Activated CD4-positive, alpha-beta T cell treated with anti-CD3 and anti-CD28 coated beads, Interleukin-10, Interleukin-2, amounts not matched to agents 100 ng/mL and 50 ng/mL, durations not matched to agents 16 hours and 8 hours (primary cell): ENCODE measurements around the gene SFXN2.
"Not testable (repeated sequence)": the region's sequence is repeated elsewhere in the genome, so short reads cannot be mapped to it uniquely, and the experiment has no call there.

ENCODE experiments used
- DNase-seq: peaks from one replicate; pipeline ENCODE4 v3.0.0-alpha.2; 2020

SFXN2 gene, protein sequence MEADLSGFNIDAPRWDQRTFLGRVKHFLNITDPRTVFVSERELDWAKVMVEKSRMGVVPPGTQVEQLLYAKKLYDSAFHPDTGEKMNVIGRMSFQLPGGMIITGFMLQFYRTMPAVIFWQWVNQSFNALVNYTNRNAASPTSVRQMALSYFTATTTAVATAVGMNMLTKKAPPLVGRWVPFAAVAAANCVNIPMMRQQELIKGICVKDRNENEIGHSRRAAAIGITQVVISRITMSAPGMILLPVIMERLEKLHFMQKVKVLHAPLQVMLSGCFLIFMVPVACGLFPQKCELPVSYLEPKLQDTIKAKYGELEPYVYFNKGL

DNA sequence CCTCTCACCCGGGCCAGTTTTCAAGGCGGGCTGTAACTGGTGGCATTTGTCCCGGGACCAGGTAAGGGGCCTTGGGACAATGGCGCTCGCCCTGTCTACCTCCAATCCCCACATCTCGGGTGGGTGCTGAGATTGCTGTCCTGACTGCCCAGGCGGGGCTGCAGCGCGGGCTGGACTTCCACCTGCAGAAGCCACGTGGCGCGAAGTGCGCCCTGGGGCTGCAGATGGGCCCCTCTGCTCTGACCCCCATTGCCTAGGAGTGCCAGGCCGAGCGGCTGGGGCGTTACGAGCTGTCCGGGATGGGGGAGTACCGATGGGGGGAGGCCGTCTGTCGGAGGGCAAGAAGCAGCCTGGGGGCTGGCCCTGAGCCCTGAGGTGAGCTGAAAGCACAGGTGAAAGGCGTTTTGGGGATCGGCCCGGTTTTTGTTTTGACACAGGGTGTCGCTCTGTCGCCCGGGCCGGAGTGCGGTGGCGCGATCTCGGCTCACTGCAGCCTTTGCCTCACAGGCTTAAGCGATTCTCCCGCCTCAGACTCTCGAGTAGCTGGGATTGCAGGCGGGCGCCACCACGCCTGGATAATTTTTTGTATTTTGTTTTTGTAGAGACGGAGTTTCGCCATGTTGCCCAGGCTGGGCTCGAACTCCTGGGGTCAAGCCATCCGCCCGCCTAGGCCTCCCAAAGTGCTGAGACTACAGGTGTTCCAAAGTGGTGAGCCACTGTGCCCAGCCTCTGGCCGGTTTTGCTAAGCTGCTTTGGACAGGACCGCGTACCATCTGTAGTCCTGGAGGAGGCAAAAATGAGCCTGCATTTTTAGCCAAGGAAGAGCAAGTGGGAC is at the start of gene SFXN2:
TSS of gene SFXN2 (plus strand) at position 16 of the 835 bp plus-strand sequence. CDS start 12,001 bp downstream, outside the sequence.
- peak; percentile 71 for DNase-seq

DNA sequence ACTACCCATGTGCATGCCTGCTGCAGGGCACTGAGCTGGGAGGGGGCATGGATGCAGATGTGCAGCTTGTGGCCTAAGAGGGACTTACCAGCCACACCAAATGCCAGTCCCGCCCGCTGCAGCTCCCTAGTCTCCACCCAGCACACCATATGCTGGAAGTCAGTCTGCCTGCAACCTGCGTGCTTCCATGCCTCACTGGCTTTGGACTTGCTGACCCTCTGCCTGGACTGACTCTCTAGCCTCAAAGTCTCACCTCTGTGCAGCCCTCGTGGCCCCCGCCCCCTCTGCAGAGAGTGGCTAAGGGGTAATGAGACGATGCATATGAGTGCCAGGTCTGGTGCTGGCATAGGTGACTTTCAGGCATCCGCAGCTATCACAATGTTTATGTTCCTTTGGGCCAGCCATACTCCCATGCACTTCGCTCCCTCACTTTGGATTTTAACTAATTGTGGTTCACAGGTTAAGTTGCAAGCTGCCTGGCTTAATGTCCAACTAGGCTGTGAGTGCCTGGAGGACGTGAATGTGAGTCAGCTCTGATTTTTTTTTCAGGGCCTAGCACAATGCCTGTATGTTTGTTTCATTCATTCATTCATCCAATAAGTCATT is 48.4 kb upstream of the SFXN2 start:
- no peak for DNase-seq

DNA sequence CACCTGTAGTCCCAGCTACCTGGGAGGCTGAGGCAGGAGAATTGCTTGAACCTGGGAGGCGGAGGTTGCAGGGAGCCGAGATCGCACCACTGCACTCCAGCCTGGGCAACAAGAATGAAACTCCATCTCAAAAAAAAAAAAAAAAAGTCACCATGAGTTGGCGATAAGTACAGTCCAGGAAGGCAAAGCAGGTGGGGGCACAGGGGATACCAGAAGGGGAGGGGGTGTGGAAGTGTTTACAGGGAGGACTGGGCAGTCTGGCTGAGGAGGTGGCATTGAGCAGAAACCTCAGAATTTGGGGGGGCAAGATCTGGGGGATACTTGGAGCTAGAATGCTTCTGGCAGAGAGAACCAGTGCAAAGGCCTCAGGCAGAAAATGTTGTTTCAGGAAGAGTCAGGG is 47.0 kb upstream of the SFXN2 start:
- DNase-seq: not testable (repeated sequence)

DNA sequence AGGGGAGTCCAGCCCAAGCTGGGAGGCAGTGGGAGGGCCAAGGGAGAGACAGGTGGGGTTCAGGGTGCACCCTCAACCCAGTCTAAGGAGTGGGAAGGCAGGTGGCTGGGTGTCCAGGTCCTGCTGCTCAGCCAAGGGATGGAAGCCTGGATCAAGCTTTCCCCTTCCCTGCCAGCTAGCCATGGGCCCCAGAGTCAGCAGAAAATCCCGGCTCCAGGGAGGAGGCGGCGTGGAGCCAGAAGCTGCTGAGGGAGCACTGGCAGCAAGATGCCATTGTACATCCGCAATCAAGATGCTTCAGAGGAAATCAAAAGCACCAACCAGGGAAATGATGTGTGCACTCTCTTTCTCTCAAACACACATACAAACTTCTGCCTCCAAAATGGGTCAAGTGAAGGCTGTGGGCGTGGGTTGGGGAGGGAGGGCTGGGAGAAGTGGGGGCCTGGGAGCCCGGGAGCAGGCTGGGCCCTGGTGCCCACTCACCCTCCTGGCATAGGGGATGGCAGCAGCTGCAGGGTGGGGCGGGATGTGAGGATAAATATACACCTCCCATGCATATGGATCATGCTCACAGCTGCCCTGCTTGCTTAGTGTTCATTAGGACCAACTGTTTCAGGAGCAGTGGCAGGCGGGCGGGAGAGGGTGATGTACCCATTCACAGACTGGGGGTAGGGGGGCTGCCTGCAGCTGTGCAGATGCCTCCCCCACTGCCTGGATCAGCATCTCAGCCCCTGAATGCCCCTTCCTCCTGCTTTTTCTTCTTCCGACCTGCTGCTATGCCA is 45.9 kb upstream of the SFXN2 start:
- DNase-seq: no peak

DNA sequence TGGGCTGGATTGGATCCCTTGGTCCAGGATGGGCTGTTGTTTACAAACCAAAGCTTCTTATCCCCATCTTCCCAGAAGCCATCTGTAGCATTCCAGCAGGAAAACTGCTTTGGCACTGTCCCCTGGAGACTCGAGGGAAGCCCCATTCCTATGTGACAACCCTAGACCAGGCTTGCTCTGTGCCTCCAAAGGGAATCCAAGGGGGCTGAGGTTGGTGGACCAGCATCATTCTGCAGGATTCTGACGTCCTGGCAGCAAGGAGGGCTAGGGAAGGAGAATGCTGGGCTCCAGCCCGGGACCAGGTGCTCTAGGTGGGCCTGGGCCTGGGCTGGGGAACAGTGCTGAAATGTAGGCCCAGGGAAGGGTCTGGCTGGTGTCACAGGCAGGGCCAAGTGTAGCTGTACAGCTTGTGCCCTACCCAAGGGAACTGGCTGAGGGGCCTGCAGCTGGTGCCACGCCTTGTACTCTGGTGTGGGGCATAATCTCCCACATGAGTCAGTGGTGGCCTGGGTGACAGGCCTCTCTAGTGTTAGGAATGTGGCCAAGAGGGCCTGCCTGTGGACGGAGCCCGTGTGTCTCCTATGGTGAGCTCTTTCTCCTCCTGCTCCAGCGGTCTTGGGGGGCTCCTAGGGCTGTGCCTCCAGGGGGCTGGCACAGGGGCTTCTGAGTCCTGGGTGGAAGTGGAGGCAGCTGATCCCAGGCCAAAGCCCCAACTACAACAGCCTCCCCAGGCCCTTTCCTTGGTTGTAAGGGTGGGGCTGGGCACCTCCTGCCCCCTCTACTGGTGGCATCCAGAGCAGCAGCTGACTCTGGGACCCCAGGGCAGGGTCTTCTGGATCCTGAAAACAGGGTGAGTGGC is 45.0 kb upstream of the SFXN2 start:
- no peak for DNase-seq

DNA sequence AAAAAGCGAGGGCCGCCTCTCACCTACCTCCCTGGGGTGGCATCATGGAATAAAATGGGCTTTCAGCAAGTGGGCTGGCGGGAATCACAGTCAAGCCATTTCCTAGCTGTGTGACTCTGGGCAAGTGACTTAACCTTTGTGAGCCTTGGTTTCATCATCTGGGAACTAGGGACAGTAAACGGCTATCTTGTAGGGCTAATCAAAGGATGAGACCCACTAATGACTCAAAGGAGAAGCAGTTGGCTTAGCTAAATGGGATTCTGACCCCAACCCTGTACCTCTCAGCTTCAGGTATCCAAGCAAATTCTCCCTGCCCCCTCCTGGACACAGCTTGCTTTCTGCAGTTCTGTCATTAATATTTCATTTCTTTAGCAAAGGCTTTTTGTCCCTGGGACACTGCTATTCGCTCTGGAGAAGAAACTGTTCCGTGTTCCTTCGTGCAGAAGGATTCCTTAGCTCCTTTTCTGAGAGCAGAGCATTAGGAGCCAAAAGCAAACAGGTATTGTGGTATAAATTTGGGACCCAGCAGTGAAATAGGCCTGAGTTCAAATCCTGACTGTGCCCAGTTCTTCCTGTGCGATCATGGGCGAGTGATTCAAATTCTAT is 44.3 kb upstream of the SFXN2 start:
- no peak for DNase-seq

DNA sequence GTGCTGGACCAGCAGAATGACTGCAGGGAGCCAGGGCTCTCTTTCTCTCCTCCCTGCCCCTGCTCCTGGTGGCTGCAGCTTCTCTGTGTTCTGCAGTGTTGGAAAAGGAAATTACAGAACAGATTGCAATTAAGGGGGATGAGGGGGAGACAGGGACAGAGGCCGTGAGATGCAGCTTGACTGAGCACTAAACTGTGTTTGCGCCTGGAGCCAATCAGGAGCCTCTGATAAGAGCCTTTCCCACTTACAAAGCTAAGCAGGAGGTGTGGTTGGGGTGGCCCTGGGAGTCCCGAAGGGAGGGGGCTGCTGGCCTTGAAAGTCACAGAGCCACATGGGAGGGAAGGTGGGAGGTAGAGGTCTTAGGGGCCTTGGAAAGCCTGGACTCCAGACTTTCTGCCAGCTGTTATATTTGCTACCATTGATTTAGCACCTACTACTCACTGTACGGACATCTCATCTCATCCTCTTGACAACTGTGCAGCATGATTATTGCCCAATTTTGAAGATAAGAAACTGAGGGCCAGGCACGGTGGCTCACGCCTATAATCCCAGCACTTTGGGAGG is 43.5 kb upstream of the SFXN2 start:
- no peak for DNase-seq

DNA sequence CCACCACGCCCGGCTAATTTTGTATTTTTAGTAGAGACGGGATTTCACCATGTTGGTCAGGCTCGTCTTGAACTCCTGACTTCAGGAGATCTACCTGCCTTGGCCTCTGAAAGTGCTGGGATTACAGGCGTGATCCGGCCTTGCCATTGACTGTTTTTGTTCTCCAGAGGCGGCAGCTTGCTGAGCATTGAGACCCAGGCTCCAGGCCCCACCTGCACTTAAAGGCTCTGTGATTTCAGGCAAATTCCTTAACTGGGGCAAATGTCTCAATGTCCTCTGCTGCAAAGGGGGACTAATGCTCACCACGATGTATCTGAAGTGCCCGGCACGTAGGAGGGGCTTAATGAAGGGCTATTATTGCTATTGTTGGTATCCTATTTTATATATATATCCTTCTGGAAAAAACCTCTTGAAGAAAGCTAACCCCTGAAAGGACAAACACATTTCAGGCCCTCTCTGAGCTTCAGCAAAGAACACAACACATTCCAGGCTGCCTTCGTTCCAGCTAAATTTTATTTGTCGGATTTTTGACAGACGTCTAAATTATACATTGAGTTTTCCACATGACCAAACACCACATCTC is 41.1 kb upstream of the SFXN2 start:
- DNase-seq: no peak

DNA sequence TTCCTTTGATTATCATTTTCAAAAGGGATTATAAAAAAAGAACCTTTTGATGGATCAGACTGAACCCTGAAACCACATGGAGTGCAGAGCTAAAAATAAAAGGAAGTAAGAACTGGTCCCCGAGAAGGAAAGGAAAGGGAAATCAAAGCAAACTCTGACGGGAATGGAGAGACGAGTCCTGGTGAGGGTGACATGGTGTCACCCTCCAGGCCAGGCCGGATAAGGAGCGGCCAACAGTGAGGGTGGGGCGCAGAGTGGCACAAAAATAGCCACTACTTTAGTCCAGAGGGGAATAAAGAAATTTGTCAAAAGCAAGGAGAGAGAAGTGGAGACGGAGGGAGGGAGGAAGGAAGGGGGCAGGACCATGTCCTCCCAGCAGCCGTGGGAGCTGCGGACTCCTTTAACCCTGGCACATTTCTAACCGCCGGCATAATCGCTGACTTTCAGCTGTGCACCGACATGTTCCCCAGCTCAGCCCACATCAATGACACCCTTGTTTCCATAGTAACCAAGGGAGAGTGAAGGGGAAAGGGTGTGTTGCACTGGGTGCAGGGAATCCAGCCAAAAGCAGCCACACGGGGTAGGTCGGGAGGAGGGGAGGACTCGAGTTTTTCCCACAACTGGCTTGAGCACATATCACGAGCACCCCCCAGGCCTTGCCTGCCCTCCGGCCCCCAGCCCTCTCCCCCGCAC is 40.5 kb upstream of the SFXN2 start:
- peak; percentile 78 for DNase-seq

DNA sequence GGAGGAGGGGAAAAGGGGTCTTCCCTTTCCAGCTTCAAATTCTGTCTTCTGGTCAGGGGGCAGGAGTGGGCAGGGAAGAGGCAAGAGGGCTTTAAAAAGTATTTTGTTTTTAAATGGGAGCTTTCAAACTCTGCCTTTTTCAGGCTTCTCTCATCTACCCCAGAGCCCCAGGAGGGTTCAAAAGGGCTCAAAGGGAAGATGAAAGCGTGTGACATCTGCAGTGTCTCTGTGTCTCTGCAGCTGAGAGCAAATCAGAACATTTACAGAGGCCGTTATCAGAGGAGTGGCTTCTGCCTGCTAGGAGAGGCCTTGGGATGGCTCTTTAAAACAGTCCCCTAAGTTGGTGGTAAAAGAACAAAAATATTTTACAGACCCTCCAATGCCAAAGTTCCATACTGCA is 39.9 kb upstream of the SFXN2 start:
- DNase-seq: no peak

DNA sequence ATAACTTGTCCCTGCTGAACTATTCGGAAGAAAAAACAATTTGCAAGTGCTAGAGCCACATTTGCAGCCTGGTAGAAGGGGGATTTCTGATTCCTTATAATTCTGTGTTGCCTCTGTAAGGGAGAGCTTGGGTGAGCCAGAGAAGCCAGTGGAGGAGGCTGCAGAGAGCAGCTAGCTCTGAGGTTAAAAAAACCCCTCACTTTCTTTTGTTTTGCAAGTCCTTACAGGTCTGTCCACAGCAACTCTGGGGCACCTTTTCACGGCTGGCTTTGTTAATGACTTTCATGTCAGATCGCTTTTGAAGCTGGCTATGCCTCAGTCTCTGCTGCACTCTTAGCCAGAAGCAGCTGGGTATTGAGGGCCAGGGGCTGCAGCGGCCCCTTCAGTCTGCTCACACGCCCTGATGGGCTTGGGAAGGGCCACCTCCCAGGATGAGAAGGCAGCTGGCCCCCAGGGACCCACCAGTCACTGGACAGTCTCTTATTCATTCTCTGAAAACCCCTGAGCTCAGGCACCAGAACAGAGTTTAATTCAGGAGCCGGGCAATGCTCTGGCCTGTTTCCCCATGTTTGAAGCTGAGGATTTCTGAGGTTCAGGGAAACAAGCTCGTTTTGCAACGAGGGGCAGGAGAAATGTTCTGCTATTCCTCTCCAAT is 39.3 kb upstream of the SFXN2 start:
- no peak for DNase-seq

DNA sequence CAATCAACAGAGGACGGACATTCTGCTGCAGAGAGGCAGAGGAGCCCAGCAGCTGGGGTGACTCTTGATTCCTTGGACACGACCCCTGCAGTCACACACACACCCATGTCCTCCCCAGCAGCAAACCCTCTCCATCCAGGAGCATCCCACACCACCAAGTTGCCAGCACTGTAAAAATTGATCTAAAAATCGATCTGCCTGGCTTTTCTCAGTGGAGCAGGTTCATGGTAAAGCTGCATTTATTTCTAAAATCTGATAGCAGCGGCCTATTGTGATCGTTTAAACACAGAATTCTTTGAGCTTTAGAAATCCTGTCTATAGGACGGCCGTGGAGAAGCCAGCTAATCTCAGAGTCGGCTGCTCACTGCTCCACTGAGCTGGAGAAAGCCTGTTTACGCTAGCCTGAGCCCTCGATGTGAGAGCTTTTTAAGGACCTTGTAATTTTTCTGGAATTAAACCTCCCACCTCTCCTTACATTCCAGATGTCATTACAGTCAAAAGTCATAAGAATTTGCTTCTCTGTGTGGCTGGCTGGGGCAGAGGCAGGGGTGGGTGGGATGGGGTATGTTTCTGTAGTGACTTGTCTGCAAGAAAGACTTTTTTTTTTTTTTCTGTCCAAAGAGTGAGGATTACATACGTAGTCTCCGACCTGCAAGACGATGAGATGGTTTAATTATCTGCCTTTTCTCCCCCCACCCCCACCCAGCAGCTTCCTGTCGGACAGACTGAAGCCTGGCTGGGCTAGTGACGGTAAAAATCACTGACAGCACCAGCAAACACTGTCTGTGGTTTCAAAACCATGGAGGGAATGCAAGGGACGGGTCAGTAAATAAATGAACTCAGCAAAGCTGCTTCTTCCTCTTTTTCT is 38.5 kb upstream of the SFXN2 start:
- DNase-seq: no peak

DNA sequence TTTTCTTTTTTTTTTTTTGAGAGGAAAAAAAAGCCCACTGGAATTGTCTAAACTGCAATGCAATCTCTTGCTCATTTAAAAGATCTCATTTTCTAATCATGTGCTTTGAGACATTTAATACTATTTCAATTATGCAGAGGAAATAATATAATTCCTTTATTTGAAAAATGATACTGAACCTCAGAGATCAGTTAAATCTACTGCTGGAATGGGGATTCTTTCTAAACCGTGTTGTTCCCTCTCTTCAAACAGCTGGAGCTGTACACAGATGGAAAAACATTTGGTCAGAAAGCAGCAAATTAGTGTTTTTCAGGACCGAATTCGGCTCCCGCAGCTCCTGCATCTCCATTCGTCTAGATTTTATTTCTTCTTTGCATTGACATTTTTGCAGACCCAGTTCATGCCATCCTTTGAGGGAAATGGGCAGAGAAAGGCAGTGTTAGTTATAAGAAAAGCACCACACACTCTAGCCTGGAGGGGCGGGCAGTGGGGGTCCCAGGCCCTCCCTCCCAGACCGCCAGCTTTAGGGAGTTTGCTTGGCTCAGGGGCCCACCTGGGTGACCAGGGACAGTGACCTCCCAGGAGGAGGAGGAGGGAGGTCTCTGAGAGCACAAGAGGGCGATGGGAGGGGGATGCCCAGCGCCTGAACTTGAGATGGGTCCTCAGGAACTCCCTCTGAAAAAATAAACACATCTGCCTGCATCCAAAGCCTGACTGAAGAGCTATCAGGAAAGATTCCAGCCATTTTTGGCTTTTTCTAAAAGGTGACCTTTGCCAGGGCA is 37.7 kb upstream of the SFXN2 start:
- no peak for DNase-seq

DNA sequence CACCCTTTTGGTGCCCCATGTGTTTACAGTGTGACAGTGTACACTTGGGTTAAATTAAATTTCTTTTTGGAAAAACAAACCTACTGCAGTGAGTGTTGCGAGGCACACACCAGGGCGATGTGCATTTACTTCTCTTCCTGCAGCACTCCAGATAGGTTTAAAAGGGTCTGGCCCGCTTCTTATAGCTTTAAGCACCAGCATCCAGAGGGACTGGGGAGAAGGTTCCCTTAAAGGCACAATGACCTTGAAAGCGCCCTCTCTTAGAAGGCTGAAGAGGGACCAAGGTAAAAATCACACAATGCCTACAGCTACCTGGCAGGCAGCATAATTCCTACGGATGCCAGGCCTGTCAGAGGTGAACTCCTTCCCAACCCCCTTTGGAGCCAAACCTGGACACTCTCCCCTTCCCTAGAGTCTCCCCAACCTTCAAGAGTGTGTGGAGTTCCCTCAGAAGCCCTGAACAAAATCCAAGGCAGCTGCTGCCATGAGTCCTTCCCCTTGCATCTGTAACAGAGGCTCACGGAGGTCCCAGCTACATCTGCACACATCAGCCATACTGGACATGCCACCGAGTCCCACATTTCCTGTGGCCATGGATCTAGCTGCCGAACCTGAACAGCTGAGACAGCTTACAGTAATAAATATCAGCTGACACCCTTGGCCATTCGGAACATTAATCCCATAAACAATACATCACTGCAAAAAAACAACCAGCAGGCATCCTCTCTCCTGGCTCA is 36.9 kb upstream of the SFXN2 start:
- DNase-seq: no peak

DNA sequence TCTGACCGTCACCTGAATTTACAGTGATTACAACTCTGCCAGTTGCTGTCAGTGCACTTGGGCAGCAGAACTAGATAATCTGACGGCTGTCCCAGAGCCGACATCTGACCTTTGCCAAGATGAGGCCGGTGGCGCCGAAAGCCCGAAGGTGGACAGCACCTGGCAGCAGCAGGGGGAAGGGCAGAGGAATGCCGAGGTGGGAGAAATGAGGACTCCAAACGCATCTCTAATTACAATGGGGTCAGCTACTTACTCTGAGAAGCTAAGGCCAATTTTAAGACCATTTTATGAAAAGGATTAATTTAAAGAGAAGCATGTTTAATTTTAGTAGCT is 36.4 kb upstream of the SFXN2 start:
- DNase-seq: no peak

DNA sequence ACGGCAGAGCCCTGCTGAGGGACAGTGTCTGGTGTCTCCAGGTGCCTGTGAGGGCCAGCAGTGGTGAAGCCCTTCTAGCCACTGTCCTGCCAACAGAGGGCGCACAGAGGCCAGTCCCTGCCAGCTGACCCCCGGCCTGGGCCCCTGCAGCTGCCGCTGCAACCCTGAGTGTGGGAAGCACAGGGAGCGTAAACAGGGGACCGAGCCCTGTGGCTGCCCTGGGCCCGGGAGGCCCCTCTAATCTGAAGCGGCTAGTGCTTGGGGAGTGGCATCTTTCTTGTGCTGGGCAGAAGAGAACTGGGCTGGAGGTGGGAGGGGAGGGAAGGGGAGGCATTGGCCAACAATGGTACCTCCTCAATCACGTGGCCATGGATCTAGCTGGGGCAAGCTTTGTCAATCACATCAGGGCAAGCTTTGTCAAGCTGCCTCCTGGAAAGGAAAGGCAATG is 35.6 kb upstream of the SFXN2 start:
- peak; percentile 44 for DNase-seq

DNA sequence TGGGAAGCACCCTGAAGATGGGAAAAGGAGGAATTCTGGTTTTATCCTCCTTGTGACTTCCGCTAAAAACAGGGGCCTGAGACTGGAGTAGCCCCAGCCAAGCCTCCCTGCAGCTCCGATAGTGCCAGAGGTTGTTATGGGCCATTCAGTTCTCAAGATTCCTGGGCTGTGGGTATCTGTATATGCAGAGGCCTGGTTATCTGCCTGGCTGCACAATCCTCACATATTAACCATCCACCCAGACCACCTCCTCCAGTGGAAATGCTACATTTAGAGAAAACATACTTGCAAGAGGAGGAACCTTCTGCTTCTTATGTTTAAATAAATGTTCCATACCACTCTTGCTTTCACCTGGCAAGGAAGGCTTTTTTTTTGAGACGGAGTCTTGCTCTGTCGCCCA is 34.8 kb upstream of the SFXN2 start:
- no peak for DNase-seq
